HG02759 (cell line): Measurements from ENCODE around the gene ADAMTS14.
"Not testable (repeated sequence)": the region's sequence is repeated elsewhere in the genome, so short reads cannot be mapped to it uniquely, and the experiment has no call there.

Experiments
- ATAC-seq: cut with Tn5 transposase; IDR thresholded peaks from one replicate; pipeline ENCODE4 v1.9.1; 2021; ENCODE audit warnings: mild to moderate bottlenecking, moderate library complexity; ENCODE audit not compliant: unreplicated experiment

The ADAMTS14 gene, protein sequence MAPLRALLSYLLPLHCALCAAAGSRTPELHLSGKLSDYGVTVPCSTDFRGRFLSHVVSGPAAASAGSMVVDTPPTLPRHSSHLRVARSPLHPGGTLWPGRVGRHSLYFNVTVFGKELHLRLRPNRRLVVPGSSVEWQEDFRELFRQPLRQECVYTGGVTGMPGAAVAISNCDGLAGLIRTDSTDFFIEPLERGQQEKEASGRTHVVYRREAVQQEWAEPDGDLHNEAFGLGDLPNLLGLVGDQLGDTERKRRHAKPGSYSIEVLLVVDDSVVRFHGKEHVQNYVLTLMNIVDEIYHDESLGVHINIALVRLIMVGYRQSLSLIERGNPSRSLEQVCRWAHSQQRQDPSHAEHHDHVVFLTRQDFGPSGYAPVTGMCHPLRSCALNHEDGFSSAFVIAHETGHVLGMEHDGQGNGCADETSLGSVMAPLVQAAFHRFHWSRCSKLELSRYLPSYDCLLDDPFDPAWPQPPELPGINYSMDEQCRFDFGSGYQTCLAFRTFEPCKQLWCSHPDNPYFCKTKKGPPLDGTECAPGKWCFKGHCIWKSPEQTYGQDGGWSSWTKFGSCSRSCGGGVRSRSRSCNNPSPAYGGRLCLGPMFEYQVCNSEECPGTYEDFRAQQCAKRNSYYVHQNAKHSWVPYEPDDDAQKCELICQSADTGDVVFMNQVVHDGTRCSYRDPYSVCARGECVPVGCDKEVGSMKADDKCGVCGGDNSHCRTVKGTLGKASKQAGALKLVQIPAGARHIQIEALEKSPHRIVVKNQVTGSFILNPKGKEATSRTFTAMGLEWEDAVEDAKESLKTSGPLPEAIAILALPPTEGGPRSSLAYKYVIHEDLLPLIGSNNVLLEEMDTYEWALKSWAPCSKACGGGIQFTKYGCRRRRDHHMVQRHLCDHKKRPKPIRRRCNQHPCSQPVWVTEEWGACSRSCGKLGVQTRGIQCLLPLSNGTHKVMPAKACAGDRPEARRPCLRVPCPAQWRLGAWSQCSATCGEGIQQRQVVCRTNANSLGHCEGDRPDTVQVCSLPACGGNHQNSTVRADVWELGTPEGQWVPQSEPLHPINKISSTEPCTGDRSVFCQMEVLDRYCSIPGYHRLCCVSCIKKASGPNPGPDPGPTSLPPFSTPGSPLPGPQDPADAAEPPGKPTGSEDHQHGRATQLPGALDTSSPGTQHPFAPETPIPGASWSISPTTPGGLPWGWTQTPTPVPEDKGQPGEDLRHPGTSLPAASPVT

DNA sequence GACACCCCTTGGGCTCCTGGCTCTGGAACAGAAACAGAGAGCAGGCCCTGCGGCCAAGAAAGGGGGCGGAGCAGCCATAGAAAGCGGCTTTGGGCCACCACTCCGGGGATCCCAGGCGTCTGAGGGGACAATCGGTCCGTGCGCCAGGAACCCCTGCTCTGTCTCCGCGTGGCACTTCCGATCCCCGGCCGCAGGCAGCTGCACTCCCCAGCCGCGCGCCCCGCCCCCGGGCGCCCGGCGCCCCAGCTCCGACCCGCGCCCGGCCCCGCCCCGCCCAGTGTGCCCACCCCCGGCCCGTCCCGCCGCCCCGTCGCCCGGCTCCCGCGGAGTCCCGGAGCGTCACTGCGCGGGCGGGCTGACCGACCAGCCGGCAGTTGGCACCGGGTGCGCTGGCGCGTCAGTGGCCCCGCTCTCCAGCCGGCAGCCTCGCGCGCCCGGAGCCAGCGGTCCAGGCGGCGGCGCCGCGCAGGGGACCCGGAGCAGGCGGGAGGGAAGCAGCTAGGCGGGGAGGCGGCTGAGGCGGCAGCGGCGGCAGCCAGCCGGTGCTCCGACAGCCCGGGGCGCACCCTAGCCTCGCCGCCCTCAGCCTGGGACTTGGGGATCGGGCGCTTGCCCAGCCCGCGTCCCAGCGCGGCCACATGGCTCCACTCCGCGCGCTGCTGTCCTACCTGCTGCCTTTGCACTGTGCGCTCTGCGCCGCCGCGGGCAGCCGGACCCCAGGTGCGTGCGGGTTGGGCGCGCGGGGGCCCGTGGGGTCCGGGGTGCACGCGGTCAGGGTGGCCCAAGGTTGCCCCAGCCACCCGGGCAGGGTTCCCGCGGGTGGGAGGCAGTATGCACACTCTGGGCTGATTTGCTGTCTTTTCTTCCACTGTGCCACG, at the start of gene ADAMTS14:
Gene ADAMTS14 (plus strand): TSS at position 342 of the 878 bp plus-strand sequence. CDS start 297 bp downstream, at position 639.
- no peak for ATAC-seq

DNA sequence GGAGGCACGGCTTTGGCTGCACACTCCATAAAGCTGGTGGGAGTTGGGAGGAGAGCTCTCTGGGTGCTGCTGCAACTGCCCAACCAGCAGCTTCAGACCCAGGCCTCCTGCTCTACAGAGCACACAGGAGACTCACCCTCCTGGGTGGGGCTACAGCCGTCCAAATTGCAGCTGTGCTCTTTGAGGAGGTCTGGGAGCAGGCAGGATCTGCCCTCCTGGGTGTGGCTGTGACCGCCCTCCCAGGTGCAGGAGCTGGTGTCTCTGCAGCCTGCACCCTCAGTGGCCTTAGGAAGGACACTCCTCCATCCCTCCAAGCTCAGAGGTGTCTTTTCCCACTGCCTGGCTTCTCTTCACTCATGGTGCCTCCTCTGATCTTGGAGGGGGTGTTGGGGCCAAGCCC, 49.8 kb upstream of the ADAMTS14 start:
- ATAC-seq: no peak

DNA sequence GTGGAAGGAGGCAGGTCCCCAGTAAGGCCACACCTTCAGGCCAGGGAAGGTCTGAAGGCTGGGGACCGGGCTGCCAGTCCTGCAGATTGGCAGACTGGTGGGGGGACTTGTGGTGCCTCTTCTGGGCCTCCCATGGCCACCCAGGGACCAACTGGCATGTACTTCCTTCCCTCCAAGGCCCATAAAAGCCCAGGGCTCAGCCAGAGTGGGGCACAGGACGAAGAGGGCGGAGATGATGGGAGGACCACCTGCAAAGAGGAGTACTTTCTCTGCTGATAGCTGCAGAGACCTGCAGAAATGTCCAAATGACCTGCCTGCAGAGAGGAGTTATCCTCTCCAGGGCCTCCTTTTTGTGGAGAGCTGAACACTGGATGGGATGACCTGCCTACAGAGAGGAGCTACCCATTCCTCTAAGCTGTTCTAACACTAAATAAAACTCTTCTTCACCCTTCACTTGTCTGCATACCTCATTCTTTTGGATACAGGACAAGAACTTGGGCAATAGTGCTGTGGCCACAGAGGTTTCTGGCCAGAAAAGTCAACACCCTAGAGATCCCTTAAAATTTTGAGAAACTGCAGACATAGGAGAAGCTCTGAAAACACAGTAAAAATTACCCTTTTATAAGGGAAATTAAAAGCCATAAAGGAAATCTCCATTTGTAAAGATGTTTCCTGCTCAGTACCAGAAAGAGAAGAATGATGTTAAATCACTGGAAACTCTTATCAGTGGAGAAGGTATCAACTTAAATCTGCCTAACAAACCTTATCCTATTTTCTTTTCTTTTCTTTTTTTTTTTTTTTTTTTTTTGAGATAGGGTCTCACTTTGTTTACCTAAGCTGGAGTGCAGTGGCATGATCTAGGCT, 49.1 kb upstream of the ADAMTS14 start:
- no peak for ATAC-seq

DNA sequence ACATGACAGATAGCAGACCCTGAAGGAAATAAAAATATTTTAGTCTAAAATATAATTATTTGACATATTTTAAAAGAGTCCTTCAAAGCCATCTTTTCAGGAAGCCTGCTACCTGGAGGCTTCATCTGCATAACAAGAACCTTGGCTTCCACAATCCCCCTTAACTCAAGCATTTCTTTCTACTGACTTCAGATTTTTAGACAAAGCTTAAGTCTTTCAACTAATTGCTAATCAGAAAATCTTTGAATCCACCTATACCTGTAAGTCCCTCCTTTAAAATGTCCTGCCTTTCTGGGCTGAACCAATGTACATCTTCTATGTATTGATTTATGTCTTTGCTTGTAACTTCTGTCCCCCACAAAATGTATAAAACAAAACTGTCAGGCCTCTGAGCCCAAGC, 46.2 kb upstream of the ADAMTS14 start:
- ATAC-seq: no peak

DNA sequence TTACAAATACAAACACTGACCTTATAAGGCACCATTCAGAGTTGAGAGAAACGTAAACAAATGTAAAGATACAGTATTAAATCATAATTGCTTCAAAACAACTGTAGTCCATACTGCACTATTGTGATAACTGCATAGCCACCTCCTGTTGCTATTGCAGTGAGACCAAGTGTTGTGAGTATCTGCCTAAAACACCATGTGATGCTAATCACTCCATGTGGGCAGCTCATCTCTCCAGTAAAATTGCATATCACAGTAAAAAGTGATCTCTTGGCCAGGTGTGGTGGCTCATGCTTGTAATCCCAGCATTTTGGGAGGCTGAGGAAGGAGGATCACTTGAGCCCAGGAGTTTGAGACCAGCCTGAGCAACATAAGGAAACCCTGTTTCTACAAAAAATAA, 43.0 kb upstream of the ADAMTS14 start:
- no peak for ATAC-seq

DNA sequence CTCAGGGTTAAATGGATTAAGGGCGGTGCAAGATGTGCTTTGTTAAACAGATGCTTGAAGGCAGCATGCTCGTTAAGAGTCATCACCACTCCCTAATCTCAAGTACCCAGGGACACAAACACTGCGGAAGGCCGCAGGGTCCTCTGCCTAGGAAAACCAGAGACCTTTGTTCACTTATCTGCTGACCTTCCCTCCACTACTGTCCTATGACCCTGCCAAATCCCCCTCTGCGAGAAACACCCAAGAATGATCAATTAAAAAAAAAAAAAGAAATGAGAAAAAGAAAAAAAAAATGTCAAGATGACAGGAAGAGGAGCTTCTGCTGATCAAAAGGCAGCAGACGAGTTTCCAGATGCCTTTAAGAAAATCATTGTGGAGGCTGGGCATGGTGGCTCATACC, 40.6 kb upstream of the ADAMTS14 start:
- ATAC-seq: not testable (repeated sequence)

DNA sequence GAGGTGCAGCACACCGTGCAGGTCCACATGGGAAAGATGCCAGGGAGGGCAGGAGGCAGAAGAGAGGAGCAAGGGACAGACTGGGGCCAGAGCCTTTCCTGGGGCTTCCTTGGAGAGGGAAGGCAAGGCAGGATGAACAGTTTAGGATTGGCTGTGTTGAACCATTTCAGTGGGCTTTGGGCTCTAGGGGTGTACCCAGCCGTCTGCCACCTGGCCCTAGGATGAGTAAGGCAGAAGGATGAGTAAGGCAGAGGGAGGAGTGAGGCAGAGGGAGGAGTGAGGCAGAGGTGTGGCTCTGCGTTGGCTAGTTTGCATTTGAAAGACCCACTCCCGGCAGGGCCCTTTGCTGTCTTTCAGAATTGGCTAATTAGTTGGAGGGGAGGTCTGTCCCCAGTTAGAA, 38.3 kb upstream of the ADAMTS14 start:
- ATAC-seq: no peak

DNA sequence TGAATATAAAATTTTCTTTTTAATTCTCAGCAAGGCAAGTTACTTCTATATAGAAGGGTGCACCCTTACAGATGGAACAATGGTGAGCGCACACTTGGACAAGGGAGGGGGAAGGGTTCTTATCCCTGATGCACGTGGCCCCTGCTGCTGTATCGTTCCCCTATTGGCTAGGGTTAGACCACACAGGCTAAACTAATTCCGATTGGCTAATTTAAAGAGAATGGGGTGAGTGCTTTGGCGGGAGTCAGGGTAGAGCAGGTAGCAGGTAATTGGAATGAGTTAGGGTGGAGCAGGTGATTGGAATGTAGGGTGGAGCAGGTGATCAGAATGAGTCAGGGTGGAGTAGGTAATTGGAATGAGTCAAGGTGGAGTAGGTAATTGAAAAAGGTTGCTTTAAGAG, 37.8 kb upstream of the ADAMTS14 start:
- ATAC-seq: not testable (repeated sequence)

DNA sequence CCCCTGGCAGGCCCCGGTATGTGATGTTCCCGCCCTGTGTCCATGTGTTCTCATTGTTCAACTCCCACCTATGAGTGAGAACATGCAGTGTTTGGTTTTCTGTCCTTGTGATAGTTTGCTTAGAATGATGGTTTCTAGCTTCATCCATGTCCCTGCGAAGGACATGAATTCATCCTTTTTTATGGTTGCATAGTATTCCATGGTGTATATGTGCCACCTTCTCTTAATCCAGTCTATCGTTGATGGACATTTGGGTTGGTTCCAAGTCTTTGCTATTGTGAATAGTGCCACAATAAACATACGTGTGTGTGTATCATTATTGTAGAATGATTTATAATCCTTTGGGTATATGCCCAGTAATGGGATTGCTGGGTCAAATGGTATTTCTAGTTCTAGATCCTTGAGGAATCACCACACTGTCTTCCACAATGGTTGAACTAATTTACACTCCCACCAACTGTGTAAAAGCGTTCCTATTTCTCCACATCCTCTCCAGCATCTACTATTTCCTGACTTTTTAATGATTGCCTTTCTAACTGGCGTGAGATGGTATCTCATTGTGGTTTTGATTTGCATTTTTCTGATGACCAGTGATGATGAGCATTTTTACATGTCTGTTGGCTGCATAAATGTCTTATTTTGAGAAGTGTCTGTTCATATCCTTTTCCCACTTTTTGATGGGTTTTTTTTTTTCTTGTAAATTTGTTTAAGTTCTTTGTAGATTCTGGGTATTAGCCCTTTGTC, 32.5 kb upstream of the ADAMTS14 start:
- ATAC-seq: not testable (repeated sequence)

DNA sequence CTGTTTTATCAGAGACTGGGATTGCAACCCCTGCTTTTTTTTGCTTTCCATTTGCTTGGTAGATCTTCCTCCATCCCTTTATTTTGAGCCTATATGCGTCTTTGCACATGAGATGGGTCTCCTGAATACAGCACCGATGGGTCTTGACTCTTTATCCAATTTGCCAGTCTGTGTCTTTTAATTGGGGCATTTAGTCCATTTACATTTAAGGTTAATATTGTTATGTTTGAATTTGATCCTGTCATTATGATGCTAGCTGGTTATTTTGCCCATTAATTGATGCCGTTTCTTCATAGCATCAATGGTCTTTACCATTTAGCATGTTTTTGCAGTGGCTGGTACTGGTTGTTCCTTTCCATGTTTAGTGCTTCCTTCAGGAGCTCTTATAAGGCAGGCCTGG, 29.0 kb upstream of the ADAMTS14 start:
- ATAC-seq: not testable (repeated sequence)

DNA sequence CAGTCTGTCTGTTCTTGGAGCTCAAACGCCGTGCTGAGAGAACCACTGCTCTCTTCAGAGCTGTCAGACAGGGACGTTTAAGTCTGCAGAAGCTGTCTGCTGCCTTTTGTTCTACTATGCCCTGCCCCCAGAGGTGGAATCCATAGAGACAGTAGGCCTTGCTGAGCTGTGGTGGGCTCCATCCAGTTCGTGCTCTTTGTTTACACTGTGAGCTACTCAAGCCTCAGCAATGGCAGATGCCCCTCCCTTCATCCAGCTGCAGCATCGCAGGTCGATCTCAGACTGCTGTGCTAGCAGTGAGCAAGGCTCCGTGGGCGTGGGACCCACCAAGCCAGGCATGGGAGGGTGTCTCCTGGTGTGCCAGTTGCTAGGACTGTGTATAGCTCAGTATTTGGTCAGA, 27.3 kb upstream of the ADAMTS14 start:
- ATAC-seq: not testable (repeated sequence)

DNA sequence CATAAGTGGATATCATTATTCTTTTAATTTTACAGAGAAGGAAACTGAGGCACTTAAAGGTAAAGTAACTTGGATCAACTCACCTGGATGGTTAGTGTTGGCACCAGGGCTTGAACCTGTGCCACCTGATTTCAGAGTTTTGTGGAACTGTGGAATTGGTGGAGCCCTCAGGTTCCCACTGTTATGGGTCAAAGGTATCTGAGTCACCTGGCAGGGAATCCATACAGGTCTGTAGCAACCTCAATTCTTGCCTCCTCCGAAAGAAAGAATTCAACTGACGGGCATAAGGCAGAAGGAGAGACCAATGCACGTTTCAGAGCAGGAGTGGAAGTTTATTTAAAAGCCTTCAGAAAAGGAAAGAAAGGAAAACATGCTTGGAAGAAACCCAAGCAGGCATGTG, 25.2 kb upstream of the ADAMTS14 start:
- no peak for ATAC-seq

DNA sequence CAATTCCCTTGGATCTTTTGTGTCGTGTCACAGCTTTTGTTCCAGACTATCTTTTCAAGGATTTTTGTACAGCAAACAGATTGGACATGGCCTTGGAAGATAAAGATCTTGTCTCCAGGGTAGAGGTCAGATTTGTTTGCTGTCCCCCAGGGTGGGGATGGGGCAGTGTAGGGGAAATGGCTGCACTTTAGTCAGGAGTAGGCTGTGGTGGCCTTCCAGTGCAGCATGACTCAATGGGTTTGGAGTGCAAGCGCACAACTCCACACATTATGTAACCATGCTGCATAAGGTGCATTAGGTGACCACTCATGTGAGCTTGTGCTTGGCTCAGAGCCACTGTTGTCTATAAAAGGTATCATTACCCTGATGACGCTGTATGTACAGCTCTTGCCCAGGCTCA, 23.9 kb upstream of the ADAMTS14 start:
- no peak for ATAC-seq

DNA sequence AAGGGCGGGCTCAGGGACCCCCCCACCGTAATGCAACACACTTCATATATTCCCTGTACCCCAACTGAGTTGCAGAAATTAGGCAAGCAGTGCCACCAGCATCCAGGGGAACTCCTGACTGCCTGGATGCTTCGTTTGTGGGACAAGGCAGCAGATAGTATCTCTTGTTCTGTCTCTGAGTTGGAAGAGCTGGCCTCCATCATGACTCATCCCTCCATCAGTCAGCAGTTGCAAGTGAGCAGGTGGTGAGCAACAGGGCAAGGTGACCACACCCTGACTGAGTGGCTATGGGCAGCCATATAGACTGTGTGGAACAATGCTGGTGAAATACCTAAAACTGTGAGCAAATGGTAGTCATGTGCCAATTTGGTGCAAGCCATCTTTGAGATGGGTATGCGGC, 22.8 kb upstream of the ADAMTS14 start:
- ATAC-seq: no peak

DNA sequence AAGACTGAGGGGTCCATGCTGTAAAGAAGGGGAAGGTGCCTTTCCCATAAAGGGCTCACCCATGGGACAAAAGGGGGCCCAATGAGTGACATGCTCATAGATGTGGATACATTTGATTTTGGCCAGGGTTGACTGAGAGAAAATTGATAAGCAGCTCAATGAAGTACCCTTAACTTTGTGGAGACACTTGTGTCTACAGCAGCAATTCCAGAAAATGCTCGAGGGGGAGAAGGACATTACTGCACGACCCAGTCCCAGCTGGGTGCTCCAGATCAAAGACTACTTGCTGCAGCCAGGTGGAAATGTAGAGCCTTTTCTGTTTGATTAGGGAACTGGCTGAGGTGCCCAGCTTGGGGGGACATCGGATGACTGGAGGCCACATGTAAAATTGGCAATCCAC, 22.2 kb upstream of the ADAMTS14 start:
- no peak for ATAC-seq

DNA sequence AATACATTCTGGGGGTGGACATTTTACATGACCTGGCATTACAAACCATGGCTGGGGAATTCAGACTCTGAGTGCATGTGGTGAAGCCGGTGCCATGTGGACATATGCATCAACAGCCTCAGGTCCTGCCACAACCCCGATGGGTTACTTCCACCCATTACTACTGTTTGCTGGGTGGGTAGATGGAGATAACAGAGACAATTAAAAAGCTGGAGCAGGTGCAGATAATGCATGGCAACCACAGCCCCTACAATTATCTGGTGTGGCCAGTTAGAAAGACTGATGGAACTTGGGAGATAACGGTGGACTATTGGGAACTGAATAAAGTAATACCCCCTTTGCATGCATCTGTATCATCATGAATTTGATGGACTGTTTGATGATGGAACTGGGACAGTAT, 21.6 kb upstream of the ADAMTS14 start:
- no peak for ATAC-seq

DNA sequence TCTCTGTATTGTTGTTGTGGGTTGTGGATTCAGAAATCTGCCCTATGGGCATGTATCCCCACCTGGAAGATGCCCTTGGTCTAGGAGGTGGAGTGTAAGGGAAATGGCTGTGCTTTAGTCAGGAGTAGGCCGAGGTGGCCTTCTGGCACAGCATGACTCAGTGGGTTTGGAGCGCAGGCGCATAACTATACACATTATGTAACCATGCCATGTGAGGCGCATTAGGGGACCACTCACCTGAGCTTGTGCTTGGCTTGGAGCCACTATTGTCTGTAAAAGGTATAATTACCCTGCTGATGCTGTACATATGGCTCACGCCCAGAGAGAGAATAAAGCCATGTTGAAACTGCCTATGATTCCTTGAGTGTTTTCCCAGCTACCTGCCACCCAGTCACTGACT, 20.6 kb upstream of the ADAMTS14 start:
- no peak for ATAC-seq

DNA sequence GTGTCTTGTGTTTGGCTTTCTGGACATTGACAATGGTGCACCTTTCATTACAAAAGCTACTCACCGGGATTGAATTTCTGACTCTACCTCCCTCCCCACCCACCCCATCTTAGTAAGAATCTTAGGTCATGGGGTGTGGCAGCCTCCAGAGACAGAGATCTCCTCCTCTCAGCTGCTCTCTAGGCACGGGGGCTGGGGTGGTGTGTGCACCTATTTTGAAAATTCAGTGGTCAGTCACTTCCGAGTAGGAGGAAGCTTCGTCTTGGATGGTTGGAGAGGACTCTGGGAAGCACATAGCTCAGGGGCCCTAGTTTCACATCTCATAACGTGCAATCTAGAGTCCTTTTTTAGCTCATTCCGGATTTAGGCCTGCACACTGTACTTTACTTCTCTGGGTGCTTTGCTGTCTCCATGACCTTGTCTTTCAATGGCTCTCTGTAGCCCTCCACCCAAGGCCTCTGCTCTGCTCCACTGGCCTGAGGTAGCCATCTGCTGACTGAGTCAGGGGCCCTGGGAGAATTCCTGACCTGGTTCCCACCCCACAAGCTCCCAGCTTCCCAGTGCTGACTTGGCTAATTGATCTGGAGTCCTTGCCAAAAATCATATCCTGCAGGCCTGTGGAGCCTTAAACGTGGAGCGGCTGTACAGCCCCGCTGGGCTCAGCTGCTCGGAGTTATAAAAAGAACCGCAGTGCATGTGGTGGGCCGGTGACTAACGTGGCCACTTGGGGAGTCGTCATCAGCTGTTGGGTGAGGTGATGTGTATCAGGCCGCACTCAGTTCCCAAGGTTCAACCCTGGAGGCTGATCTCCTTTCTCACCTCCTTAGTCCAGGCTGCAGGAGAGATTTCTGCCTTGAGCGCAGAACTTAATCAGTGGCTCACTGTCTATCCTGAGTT, 19.3 kb upstream of the ADAMTS14 start:
- no peak for ATAC-seq
